GM12873 (cell line): ENCODE measurements around the gene RHOH.

Source experiments
- CTCF ChIP-seq: IDR thresholded peaks from 2 replicates; pipeline ENCODE4 v1.5.1; 2012; ENCODE audit warnings: low read depth, mild to moderate bottlenecking, moderate library complexity, low read length, control low read depth; ENCODE audit not compliant: insufficient read depth; ENCODE audit errors: missing control alignments

The RHOH gene

GRCh38 chr4:40256817-40257216 lies 60.0 kb downstream of the RHOH start:
- no peak for TF ChIP-seq CTCF

GRCh38 chr4:40258627-40259026 lies 61.8 kb downstream of the RHOH start:
- no peak for TF ChIP-seq CTCF

GRCh38 chr4:40261231-40262076 lies 64.6 kb downstream of the RHOH start:
- TF ChIP-seq CTCF = no peak

- no peak for TF ChIP-seq CTCF
These were observed 65.3 kb downstream of the RHOH start for GRCh38 chr4:40262077-40262528.

- TF ChIP-seq CTCF = no peak
These were observed 66.0 kb downstream of the RHOH start for GRCh38 chr4:40262861-40263260.

- TF ChIP-seq CTCF = no peak
These were observed 67.7 kb downstream of the RHOH start for GRCh38 chr4:40264497-40264896.

- no peak for TF ChIP-seq CTCF
These were observed 68.4 kb downstream of the RHOH start for GRCh38 chr4:40264995-40265909.
